Left hindlimb (tissue), 1 donor: ENCODE results near the gene TNS4.
"Not testable (repeated sequence)": the region's sequence is repeated elsewhere in the genome, so short reads cannot be mapped to it uniquely, and the experiment has no call there.

ENCODE experiments used
- DNase-seq: peaks from one replicate; pipeline ENCODE4 v3.0.0-alpha.2; 2018

The TNS4 gene

GRCh38 chr17:40501499-40501911 is at the start of gene TNS4:
Gene TNS4 (minus strand): TSS chr17:40501623. CDS start chr17:40496425, 5,198 bp downstream.
- no peak for DNase-seq

DNA sequence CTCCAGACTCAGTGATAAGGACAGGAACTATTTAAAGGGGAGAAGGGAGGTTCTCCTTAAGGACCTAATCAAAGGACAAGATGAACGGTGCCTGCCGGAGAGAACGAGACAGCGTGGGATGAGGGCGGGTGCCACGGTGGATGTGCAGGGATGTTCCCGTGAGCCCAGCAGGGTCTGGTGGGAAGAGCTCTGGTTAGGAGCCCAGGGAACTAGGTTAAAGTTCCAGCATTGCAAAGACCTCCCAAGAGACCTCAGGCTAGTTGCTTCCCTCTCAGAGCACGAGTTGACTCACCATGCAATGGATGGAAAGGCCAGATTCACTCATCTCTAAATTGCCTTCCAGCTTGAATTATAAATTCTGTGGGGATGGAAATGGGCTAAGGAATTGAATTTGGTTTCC is 49.2 kb upstream of the TNS4 start:
- peak; percentile 25 for DNase-seq

DNA sequence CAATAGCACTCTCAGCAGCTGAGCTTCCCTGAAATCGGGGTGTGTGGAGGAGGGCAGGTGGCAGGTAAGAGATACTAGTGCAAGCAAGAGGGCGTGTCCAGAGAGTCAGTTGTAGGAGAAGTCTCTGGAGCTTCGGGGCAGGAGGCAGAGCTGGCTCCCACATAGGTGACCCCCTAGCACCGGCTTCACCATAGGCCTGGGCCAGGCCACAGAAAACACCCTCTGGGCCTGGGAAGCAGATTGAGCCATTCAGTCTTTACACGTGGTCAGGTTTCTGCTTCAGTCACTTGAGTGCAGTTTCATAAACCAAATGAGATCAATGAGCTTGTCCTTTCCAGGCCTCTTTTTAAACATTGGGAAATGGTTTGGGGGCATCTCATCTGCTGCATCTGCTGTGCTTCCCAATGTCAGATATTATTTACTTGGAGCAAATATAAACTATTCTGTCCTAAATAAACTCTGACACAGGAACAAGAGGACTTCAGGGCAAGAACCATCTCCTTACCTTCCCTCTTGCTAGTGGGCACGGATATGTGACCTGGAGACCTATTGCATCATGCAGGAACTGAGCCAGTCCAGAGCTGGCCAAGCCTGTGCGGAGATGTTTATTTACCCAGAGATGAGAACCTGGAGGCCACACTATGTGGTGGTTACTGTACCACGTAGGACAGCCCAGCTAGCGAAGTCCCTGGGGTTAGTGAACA is 47.7 kb upstream of the TNS4 start:
- DNase-seq = peak; percentile 30

DNA sequence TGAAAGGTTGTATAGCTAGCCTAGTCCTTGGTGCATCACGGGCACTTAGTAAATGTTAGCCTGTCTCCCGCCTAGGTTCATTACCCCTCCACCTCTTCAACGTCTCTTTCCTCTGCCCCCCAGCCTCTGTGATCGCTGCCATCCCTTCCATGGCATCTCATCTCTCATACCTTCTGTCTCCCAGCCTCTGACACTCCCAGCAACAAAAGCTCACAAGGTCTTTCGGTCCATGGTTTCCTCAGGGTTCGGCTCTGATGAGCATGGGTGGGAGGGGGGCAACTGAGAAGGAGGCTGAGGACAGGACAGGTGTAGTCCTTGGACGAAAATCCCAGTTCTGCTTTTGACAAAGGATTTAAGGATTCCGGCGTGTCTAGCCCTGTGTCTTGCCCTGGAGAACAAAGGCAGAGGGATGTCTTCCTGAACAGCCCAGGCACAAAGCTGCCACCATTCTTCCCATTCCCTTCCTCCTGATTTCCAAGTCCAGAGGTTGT is 47.1 kb upstream of the TNS4 start:
- DNase-seq = peak; percentile 25

DNA sequence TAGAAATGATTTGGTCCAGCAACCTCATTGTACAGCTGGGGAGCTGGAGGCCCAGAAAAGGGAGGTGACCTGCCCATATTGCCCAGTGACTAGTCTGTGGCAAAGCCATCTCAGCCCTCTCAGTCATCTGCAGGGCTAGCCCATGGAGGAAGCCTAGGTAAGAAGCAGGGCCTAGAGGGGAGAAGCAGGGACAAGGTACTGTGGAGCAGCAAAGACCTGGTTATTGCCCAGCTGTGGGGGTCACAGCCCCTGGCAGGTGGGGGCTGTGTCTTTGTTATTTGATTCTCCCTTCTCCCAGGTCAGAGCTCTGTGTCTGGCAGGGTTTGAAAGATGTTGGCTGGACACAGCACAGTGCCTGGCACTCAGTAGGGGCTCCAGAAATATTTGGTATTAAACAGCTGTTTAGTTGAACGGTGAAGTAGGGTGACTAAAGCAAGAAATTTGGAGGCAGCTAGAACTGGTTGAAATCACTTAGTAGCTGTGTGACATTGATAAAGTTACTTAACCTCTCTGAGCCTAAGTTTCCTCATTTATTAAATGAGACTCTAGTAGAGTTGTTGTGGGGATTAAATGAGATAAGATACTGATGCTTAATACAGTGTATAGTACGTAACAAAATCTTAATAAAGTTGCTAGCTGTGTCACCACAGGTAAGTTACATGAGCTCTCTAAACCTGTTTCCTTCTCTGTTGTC is 46.5 kb upstream of the TNS4 start:
- peak; percentile 11 for DNase-seq

DNA sequence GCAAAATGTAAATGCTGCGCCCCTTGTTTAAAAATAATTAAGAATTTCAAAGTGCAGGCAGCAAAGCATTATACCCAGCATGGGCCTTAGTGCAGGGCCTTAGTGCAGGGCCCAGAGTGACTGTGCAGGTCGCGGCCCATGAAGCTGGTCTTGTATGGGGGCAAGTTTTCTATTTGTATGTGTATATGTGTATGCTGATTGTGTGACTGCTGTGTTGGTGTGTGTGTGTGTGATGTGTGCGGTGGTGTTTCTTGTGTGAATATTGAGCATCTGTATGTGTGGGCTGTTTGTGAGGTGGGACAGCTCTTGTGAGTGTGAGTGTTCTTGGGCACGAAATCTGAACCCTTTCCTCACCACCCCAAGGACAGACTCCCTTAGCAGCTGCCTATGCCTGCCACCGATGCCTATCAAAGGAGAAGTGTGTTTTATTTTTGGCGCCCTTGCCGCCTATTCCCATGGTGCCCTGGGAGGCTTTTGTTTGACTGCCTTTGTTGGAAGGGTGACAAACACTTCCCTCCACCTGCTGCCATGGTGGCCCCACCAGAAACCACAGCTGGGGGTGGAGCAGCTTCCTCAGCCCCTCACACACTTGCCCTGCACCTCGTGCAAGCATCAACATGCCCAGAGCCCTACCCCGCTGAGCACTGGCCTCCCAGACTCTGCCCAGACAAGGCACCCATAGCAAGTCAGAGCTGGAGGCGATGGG is 45.8 kb upstream of the TNS4 start:
- peak; percentile 46 for DNase-seq

- DNase-seq = not testable (repeated sequence)
Observed at GRCh38 chr17:40546497-40546896, 45.1 kb upstream of the TNS4 start.

DNA sequence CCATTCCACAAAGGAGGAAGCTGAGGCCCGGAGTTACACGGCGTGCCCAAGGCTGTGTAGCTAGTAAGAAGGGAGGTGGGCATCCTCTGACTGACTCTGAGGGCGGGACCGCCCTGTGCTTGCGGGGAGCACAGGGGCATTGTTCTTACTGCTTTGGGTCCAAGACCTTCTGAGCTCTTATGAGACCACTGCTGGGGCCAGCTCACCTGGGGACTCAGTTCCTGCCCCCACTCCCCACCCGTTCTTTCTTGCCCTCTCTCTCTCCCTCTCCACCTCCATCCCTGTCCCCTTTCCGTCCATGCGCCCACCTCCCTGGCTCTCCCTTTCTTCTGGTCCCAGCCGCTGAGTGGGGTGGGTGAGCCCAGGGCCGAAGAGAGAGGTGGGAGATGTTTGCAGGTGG is 44.2 kb upstream of the TNS4 start:
- peak; percentile 6 for DNase-seq

DNA sequence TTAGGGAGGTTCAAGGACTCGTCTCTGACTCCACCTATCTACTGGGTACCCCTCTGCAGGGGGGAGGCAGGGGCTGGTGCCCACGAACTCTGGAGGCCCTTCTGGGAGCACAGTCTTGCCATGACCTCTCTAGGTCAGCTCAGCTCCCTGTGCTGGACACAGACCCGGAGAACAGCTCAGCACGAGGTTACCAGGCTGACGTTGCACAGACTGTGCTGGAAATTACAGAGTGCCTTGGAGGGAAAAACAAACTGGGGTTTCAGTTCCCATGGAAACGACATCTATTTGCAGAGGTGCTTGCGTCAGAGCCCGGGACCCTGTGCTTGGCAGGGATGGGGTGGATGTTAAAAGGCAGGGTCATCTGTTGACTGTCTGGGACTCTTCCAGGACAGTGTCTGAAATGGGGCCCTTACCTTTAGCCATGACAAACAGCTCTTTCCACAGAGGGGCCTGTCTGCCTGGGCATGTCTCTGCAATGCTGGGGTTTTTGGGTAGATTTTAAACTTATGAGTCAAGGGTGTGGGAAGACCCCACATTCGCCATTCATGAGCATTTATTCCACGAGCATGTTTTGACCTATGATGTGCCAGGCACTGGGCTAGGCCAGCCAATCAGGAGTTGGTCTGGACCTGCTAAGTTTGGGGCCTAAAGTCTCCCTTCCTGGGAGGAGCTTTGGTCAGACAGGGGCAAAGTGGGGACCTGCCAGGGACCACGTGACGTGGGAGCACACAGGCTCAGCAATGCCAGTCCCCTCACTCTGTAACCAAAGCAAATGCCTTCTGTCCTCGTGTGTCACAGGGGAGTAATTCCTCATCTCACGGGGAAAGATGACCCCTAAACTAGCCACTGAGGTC is 41.4 kb upstream of the TNS4 start:
- peak; percentile 91 for DNase-seq

DNA sequence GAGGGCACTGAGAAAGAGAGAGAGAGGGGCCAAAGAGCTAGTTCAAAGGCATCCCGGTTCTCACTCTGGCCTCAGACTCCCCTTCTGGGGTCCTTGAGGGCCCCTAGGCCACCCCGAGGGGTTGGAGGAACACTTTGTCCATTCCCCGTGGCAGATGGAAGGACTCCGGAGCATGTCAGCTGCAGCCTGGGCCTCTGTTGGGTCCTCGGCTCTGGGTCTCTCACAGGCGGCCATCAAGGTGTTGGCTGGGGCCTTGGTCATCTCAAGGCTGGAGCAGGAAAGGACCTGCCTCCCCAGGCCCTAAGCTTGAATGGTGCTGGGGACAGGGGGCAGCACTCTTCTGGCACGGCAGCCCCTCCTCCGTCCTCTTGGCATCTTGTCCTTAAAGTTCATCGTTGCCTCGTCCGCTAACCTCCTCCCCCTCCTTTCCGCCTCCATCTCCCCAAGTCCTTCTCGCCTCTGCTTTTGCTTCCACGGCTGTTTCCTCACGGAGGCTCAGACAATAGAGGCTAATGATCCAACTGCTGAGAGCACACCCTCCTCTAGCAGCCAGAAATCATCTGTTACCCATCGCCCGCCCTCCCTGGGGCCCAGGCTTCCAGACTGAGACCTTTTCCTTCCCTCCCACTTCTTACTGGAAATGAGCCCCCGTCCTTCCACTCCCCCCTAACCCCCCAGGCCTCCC is 40.6 kb upstream of the TNS4 start:
- peak; percentile 89 for DNase-seq

GRCh38 chr17:40541060-40541872 is 39.8 kb upstream of the TNS4 start:
- peak; percentile 37 for DNase-seq

DNA sequence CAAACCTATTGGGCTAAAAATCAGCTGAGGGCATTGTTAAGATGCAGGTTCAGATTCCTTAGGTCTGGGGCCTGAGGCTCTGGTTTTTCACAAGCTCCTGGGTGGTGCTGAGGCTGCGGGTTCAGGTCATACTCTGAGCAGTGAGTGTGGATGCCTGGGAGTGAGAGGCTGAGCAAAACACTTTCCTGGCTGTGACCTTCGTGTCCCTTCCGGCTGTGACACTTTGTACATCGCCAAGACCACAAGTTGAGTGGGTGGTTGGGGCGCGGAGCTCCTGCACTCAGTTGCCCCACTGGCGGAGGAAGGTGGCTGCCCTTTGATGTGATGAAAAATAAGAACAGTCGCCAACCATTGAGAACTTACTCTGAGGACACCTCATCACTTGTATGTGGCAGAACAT is 39.0 kb upstream of the TNS4 start:
- peak; percentile 8 for DNase-seq

DNA sequence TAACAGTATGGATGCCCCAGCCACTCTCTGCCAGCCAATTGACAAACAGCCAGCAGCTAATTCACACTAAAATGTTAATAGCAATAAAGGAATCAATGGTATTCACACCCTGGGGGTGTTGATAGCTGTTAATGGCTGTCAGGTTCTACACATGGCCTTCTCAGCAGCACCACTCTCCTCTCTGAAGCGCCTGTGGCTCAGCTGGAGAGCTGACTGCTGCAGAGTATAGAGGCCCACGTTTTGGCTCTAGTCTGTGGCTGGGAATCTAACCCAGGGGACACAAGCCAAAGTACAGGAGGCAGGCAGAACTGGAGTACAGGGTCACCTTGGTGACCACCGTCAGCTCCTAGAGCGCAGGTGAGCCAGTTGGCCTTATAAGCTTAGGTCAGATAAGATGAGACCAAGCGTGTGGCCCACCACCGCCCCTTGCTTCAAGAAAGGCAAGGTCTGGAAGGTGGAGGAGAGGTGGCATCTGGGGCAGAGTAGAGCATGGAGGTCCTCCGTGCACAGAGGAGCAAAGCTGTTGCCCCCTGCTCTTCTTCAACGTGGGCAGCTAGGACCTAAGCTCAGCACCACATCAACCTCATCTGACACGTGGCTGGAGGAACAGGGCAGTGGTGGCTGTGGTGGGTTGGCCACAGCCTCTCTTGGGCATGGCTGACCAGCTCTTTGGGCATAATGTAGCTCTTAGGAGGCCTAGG is 38.4 kb upstream of the TNS4 start:
- DNase-seq = peak; percentile 27

DNA sequence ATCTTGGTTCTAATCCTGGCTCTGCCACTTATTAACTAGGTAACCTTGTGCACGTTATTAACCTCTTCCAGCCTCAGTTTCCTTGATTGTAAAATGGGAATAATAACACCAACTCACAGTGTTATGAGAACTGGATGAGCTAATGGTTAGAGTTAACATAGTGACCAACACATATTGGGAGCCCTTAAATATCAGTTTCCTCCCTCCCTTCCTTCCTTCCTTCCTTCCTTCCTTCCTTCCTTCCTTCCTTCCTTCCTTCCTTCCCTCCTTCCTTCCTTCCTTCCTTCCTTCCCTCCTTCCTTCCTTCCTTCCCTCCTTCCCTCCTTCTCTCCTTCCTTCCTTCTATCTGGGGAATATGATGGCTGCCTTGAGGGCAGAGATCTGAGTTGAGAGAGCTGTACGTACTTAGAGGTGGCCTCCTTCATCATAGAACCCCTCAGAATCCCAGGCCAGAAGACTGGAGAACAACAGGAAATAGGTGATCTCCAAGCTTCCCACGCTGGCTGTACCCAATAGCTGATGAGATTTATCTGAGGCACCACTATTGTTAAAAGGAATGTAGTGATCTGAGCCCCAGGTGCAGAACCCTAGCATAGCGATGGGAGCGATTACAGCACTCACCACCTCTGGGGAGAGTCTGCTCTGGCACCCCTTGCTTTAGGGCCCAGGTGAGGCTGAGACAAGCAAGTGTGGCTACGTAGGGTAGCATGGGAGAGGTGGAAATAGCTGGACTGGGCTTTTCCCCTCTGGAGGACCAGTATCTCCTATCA is 37.7 kb upstream of the TNS4 start:
- DNase-seq = no peak

- peak; percentile 25 for DNase-seq
Observed at GRCh38 chr17:40538019-40538935, 36.9 kb upstream of the TNS4 start.

DNA sequence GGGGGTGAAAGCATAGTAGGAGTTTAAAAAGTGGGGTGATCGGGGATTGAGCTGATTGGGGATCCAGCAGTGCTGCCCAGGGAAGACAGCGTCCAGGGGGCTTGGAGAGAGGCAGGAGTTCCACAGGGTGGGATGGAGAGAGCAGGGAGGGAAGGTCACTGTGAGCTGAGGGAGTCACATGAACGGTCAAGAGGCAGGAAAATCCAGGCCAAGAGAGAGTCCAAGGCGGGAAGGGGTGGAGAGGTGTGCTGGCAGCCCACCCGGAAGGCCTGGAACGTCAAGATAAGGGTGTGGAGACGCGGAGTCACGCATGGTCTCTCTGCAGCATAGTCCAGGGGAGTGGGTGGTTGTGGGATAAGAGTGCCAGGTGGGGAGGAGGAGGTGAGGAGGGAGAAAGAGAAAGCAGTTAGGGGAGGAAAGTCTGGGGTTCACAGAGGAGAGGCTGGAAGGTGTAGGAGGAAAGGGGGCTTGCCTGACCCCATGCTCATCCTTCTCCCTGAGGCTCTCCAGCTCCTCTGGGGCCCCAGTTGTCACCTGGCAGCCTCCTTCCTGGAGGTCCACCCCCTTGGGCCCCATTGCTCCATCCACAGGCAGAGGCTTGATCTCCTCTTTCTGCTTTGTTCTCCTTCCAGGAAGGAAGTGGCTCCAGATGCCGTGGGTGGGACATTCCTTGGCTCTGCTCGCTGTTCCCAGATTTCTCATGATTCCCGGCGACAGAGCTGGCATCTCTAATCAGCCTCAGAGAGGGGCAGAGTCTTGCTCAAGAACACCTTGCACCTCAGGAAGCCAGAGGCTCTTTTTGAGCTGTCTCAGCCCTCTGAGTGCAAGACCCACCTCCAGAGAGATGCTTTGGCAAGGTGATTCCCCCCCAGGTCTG is 35.1 kb upstream of the TNS4 start:
- peak; percentile 60 for DNase-seq

DNA sequence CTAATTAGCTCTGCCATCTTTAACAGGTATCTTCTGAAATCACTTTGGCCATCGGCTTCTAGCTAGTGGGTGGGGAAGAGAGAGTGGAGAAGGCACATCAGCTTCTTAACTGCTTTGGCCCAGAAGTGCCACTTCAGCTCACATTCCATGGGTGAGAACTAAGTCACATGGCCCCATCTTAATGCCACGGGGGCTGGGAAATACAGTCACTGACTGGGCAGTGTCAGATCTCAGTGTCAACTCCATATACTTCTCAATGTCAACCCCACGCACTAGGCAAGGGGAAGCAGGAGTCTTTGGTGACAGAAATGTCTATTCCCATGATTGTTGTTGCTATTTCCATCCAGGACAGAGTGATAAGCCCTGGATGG is 34.5 kb upstream of the TNS4 start:
- DNase-seq = peak; percentile 3

DNA sequence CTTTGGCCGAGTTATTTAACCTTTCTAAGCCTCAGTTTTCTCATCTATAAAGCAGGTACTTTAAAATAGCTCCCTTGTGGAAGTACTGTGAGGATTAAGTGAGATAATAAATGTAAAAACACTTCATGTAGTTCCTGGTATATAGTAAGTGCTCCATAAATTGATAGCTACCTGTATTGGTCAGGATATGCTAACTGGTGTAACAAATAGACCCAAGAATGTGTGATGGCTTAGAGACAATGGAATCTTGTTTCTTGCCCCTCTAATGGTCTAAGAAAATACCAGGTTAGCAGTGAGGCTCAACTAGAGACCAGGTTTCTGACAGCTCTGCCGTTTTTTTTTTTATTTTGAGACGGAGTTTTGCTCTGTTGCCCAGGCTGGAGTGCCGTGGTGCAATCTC is 34.0 kb upstream of the TNS4 start:
- DNase-seq = peak; percentile 4
